ENCODE measurements around the gene SEMA3C.

SEMA3C gene

DNA sequence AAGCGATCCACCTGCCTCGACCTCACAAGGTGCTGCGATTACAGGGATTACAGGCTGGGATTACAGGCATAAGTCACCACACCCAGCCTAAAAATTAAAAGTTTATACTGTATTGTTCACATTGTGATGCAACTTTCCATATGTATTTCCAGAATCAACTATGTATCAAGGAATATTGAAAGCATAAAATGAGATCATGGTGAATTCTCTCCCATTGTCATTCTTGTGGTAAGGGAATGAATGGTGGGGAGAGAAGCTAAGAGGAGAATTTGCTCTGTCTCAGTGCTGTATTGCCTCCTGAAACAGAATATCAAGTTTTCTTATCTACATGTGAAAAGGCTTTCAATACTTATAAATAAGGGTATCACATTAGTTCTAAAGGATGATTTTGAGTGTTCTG lies 198.7 kb downstream of the SEMA3C start:
- no peak overlapping the region for H3K4me3 ChIP-seq (ENCODE audit: low read length)
- H3K79me2 ChIP-seq (ENCODE audit: control insufficient read depth, low read length) = no peaks in the 10 kb centered on the region
- H3F3A ChIP-seq (ENCODE audit: control insufficient read depth, insufficient read depth) = no peaks in the 10 kb centered on the region
- no peaks in the 10 kb centered on the region for H3K4me1 ChIP-seq (ENCODE audit: control insufficient read depth, low read length)
- H3K4me2 ChIP-seq (ENCODE audit: low read length) = no peak overlapping the region
- H4K20me1 ChIP-seq (ENCODE audit: control insufficient read depth, insufficient read depth, low read depth, low read length) = no peaks in the 10 kb centered on the region
- H3K27ac ChIP-seq (ENCODE audit: low read depth, low read length) = no peak overlapping the region
- H3K9me2 ChIP-seq (replicated peaks; ENCODE audit: control insufficient read depth, low read length) = no peaks in the 10 kb centered on the region
- H3K9me3 ChIP-seq (ENCODE audit: control insufficient read depth, insufficient read depth, low read length) = no peaks in the 10 kb centered on the region
- TF ChIP-seq, protein P1, sequence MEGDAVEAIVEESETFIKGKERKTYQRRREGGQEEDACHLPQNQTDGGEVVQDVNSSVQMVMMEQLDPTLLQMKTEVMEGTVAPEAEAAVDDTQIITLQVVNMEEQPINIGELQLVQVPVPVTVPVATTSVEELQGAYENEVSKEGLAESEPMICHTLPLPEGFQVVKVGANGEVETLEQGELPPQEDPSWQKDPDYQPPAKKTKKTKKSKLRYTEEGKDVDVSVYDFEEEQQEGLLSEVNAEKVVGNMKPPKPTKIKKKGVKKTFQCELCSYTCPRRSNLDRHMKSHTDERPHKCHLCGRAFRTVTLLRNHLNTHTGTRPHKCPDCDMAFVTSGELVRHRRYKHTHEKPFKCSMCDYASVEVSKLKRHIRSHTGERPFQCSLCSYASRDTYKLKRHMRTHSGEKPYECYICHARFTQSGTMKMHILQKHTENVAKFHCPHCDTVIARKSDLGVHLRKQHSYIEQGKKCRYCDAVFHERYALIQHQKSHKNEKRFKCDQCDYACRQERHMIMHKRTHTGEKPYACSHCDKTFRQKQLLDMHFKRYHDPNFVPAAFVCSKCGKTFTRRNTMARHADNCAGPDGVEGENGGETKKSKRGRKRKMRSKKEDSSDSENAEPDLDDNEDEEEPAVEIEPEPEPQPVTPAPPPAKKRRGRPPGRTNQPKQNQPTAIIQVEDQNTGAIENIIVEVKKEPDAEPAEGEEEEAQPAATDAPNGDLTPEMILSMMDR (IDR thresholded peaks at IDR 0.05; ENCODE audit: low read depth, low read length, poor library complexity, severe bottlenecking) = no peak
- no peak for TF ChIP-seq EZH2phosphoT487 (IDR thresholded peaks at IDR 0.05; ENCODE audit: borderline replicate concordance, low read length)
- no peaks in the 10 kb centered on the region for H3K27me3 ChIP-seq (ENCODE audit: control insufficient read depth, low read length)
- no peaks in the 10 kb centered on the region for H3K36me3 ChIP-seq (ENCODE audit: control insufficient read depth, low read length)

DNA sequence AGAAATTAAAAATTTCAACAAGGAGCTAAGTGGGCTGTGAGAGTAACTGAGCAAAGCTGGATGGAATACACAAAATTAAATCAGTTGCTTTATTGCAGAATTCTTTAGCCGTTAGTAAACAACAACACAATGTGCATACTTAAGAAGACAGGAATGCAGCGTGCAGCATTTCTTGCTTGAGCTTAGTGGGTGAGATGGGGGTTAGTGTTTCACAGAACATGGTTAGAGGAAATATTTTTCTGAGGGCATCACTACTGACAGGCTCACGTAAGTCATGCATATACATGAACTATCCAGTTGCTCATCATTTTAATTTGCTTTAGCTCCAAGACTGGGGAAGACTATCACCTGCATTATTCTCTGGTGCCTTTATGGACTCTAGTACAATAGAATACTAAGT lies 199.6 kb downstream of the SEMA3C start:
- no peaks in the 10 kb centered on the region for H3K36me3 ChIP-seq (ENCODE audit: control insufficient read depth, low read length)
- no peak overlapping the region for H3K4me3 ChIP-seq (ENCODE audit: low read length)
- no peaks in the 10 kb centered on the region for H3K27me3 ChIP-seq (ENCODE audit: control insufficient read depth, low read length)
- no peaks in the 10 kb centered on the region for H3K4me1 ChIP-seq (ENCODE audit: control insufficient read depth, low read length)
- H3K27ac ChIP-seq (ENCODE audit: low read depth, low read length) = no peak overlapping the region
- no peaks in the 10 kb centered on the region for H3K79me2 ChIP-seq (ENCODE audit: control insufficient read depth, low read length)
- TF ChIP-seq, protein P1 (IDR thresholded peaks at IDR 0.05; ENCODE audit: low read depth, low read length, poor library complexity, severe bottlenecking) = no peak
- no peak for TF ChIP-seq EZH2phosphoT487 (IDR thresholded peaks at IDR 0.05; ENCODE audit: borderline replicate concordance, low read length)
- H3F3A ChIP-seq (ENCODE audit: control insufficient read depth, insufficient read depth) = no peaks in the 10 kb centered on the region
- no peaks in the 10 kb centered on the region for H4K20me1 ChIP-seq (ENCODE audit: control insufficient read depth, insufficient read depth, low read depth, low read length)
- H3K9me2 ChIP-seq (replicated peaks; ENCODE audit: control insufficient read depth, low read length) = no peaks in the 10 kb centered on the region
- no peak overlapping the region for H3K4me2 ChIP-seq (ENCODE audit: low read length)
- H3K9me3 ChIP-seq (ENCODE audit: control insufficient read depth, insufficient read depth, low read length) = no peaks in the 10 kb centered on the region

DNA sequence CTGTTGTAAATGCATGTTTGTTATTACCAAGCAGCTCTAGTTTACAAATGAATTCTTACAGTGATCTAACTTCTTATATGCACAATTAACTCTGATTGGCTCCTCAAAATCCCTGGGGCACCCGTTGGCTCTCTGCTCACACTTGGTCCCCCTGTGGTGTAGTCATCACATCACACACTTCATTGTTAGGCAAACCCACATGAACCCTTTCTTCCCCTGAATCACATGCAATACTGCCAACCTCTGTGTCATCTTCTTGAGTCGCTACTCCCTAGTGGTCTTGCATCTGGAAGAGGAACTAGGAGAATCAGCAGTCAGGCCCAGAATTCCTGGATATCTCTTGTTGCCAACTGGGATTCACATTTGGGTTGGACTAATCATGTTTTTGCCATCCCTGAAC lies 207.3 kb downstream of the SEMA3C start:
- Histone ChIP-seq H3K4me1 (ENCODE audit: control insufficient read depth, low read length) (0 out of 2 replicates have a peak, but pooled peaks cover 4% of the 10 kb centered on the region), H3K27me3 (ENCODE audit: control insufficient read depth, low read length) (no peaks in the 10 kb centered on the region), H4K20me1 (ENCODE audit: control insufficient read depth, insufficient read depth, low read depth, low read length) (no peaks in the 10 kb centered on the region), H3K4me2 (ENCODE audit: low read length) (no peak overlapping the region), H3K79me2 (ENCODE audit: control insufficient read depth, low read length) (no peaks in the 10 kb centered on the region), H3K27ac (ENCODE audit: low read depth, low read length) (no peak overlapping the region), H3K9me3 (ENCODE audit: control insufficient read depth, insufficient read depth, low read length) (no peaks in the 10 kb centered on the region), H3K36me3 (ENCODE audit: control insufficient read depth, low read length) (no peaks in the 10 kb centered on the region), H3F3A (ENCODE audit: control insufficient read depth, insufficient read depth) (no peaks in the 10 kb centered on the region), H3K4me3 (ENCODE audit: low read length) (no peak overlapping the region), H3K9me2 (replicated peaks; ENCODE audit: control insufficient read depth, low read length) (no peaks in the 10 kb centered on the region)
- TF ChIP-seq, protein P1 (IDR thresholded peaks at IDR 0.05; ENCODE audit: low read depth, low read length, poor library complexity, severe bottlenecking) = no peak
- TF ChIP-seq EZH2phosphoT487 (IDR thresholded peaks at IDR 0.05; ENCODE audit: borderline replicate concordance, low read length) = no peak

DNA sequence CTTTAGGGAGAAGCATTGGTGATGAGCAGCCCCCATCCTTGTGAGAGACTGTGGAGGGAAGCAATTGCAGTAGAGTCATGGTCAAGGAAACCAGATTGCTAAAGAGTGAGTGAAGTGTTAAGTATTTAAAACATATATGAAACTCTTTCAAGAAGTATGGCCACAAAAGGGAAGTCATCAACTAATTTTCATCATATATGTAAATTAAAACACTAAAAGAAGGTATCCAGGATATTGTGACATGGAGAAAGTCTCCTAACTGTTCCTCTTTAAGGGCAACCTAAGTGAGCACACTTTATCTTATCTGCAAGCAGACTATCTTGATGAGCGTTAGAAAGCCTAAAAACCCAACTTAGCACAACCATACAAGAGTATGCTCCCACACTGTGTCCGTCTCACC lies 210.7 kb downstream of the SEMA3C start:
- Histone ChIP-seq H3K36me3 (ENCODE audit: control insufficient read depth, low read length) (no peaks in the 10 kb centered on the region), H3K9me3 (ENCODE audit: control insufficient read depth, insufficient read depth, low read length) (no peaks in the 10 kb centered on the region), H3K9me2 (replicated peaks; ENCODE audit: control insufficient read depth, low read length) (no peaks in the 10 kb centered on the region), H3K27ac (ENCODE audit: low read depth, low read length) (no peak overlapping the region), H3K79me2 (ENCODE audit: control insufficient read depth, low read length) (no peaks in the 10 kb centered on the region), H3K4me3 (ENCODE audit: low read length) (no peak overlapping the region), H3K27me3 (ENCODE audit: control insufficient read depth, low read length) (no peaks in the 10 kb centered on the region), H3K4me2 (ENCODE audit: low read length) (no peak overlapping the region), H3K4me1 (ENCODE audit: control insufficient read depth, low read length) (0 out of 2 replicates have a peak, but pooled peaks cover 4% of the 10 kb centered on the region), H4K20me1 (ENCODE audit: control insufficient read depth, insufficient read depth, low read depth, low read length) (no peaks in the 10 kb centered on the region), H3F3A (ENCODE audit: control insufficient read depth, insufficient read depth) (no peaks in the 10 kb centered on the region)
- no peak for TF ChIP-seq EZH2phosphoT487 (IDR thresholded peaks at IDR 0.05; ENCODE audit: borderline replicate concordance, low read length)
- TF ChIP-seq, protein P1 (IDR thresholded peaks at IDR 0.05; ENCODE audit: low read depth, low read length, poor library complexity, severe bottlenecking) = no peak

All from DOHH2 (cell line).